ENCODE data around the gene OSBPL2.

The OSBPL2 gene

DNA sequence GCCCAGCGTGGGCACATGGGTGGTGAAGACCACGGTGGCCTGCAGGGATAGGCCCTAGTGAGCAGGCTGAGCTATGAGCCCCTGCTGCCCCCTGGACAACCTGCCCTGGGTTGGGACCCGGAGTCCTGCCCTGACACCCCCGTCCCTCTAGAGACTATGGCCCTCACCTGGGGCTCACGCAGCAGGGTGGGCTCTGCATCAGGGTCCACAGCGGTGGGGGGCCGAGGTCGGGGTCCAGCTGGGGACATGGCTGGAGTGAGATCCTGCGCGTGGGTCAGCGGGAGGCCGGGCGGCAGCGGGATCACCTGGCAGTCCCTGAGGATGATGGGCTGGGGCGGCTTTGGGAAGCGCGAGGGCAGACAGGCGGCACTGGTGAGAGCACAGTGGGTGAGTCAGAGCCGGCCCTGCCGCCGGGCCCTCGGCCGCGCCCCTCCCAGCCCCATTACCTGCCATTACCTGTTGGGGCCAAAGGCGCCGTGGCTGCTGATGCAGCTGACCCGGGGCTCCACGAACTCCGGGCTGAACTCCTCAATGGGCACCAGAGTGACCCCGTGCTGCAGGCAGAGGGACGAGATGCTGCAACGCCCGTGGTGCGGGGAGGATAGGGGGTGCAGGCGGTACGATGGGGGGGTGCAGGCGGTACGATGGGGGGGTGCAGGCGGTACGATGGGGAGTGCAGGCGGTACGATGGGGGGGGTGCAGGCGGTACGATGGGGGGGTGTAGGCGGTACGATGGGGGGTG, 92.4 kb downstream of the OSBPL2 start (continued):
- no peak for TF ChIP-seq ZNF677 (tag by site-specific recombination; IDR thresholded peaks at IDR 0.05)
- no peak for TF ChIP-seq ZNF121 (tag by site-specific recombination; IDR thresholded peaks at IDR 0.05)
- no peak for TF ChIP-seq MEIS1 (CRISPR knock-in tag; IDR thresholded peaks at IDR 0.05; ENCODE audit: borderline replicate concordance)

DNA sequence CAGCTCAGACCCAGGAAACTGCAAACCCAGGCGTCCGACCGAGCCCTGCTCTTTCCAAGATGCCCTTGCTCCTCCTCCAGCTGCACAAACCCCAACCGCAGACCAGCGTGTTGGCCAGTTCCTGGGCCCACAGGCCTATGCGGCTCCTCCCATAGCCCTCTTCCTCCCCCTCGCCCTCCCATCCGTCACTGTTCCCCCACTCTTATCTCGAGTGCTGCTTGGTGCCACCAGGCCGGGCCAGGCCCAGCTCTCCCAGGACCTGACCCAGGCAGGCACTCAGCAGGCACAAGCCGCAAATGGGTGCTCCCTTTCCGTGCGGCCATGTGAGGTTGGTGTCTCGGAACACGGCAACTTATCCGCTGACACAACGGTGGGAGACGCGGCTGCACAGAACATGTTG, 93.0 kb downstream of the OSBPL2 start:
- no peaks in the 10 kb centered on the region for H3K4me1 ChIP-seq (ENCODE audit: control insufficient read depth, insufficient read depth, low read length)
- CTCF ChIA-PET: interaction anchor here (1.5 kb wide), 1 partner anchor 51 kb away, joined by 5 read pairs; no protein-coding TSS in a partner anchor
- no peak overlapping the region for H3K4me3 ChIP-seq (ENCODE audit: low read depth, low read length)
- TF ChIP-seq OSR2 (tag by site-specific recombination; IDR thresholded peaks at IDR 0.05) (no peak), ZNF324 (tag by site-specific recombination; IDR thresholded peaks at IDR 0.05) (no peak), ZNF223 (tag by site-specific recombination; IDR thresholded peaks at IDR 0.05) (no peak), ZNF10 (tag by site-specific recombination; IDR thresholded peaks at IDR 0.05) (no peak), SCRT2 (tag by site-specific recombination; IDR thresholded peaks at IDR 0.05) (no peak), ZNF830 (tag by site-specific recombination; IDR thresholded peaks at IDR 0.05; ENCODE audit: low read depth) (no peak), ZNF391 (tag by site-specific recombination; IDR thresholded peaks at IDR 0.05; ENCODE audit: borderline replicate concordance, low read depth) (no peak), MYNN (tag by site-specific recombination; IDR thresholded peaks at IDR 0.05; ENCODE audit: borderline replicate concordance) (no peak)
- TF ChIP-seq, protein P1, sequence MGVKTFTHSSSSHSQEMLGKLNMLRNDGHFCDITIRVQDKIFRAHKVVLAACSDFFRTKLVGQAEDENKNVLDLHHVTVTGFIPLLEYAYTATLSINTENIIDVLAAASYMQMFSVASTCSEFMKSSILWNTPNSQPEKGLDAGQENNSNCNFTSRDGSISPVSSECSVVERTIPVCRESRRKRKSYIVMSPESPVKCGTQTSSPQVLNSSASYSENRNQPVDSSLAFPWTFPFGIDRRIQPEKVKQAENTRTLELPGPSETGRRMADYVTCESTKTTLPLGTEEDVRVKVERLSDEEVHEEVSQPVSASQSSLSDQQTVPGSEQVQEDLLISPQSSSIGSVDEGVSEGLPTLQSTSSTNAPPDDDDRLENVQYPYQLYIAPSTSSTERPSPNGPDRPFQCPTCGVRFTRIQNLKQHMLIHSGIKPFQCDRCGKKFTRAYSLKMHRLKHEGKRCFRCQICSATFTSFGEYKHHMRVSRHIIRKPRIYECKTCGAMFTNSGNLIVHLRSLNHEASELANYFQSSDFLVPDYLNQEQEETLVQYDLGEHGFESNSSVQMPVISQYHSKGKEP (tag by site-specific recombination; IDR thresholded peaks at IDR 0.05): no peak
- POLR2A ChIA-PET: interaction anchor here (0.7 kb wide), 1 partner anchor 13 kb away, joined by 4 read pairs; no protein-coding TSS in a partner anchor
- no peaks in the 10 kb centered on the region for H3K9me3 ChIP-seq (ENCODE audit: control insufficient read depth, insufficient read depth, low read depth, low read length)
- no peak overlapping the region for H3K27ac ChIP-seq (ENCODE audit: extremely low read depth, low read depth, low read length)
- peaks cover 0 to 84% of the 10 kb centered on the region in 2 experiments; a peak in 2 of 3 replicates for H3K36me3 ChIP-seq (ENCODE audit: control insufficient read depth in 2 of 2, insufficient read depth in 1 of 2, low read length in 2 of 2)

DNA sequence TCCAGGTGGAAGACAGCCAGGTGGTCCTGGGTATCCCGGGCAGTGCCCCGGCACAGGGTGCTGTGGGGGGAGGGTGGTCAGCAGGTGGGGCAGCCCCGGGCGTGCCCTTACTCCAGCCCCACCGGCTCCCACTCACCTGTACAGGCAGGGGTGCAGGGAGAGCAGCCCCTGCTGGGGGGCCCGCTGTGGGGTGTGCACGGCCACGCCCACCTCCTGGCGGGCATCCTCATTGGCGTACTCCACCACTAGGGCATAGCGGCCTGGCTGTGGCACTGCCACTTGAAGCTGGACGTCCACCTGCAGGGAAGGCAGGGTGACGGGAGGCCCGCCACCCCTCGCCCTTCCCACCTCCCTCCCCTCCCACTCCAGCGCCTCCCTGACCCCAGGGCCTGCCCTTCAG, 94.1 kb downstream of the OSBPL2 start:
- ChIA-PET CTCF (interaction anchor here (0.6 to 1.5 kb wide), 2 partner anchors 46 to 50 kb away, joined by 3 to 5 read pairs; no protein-coding TSS in a partner anchor), POLR2A (no interaction called here)
- Histone ChIP-seq H3K4me1 (ENCODE audit: control insufficient read depth, insufficient read depth, low read length) (no peaks in the 10 kb centered on the region), H3K27ac (ENCODE audit: extremely low read depth, low read depth, low read length) (no peak overlapping the region), H3K4me3 (ENCODE audit: low read depth, low read length) (no peak overlapping the region), H3K36me3 (ENCODE audit: control insufficient read depth in 2 of 2, insufficient read depth in 1 of 2, low read length in 2 of 2) (peaks cover 0 to 84% of the 10 kb centered on the region in 2 experiments; a peak in 2 of 3 replicates), H3K9me3 (ENCODE audit: control insufficient read depth, insufficient read depth, low read depth, low read length) (no peaks in the 10 kb centered on the region)
- TF ChIP-seq KLF9 (tag by site-specific recombination; IDR thresholded peaks at IDR 0.05; ENCODE audit: low read depth) (peak; percentile 61; the same call in 1 of the 2 replicates), ZNF548 (tag by site-specific recombination; IDR thresholded peaks at IDR 0.05) (no peak)

DNA sequence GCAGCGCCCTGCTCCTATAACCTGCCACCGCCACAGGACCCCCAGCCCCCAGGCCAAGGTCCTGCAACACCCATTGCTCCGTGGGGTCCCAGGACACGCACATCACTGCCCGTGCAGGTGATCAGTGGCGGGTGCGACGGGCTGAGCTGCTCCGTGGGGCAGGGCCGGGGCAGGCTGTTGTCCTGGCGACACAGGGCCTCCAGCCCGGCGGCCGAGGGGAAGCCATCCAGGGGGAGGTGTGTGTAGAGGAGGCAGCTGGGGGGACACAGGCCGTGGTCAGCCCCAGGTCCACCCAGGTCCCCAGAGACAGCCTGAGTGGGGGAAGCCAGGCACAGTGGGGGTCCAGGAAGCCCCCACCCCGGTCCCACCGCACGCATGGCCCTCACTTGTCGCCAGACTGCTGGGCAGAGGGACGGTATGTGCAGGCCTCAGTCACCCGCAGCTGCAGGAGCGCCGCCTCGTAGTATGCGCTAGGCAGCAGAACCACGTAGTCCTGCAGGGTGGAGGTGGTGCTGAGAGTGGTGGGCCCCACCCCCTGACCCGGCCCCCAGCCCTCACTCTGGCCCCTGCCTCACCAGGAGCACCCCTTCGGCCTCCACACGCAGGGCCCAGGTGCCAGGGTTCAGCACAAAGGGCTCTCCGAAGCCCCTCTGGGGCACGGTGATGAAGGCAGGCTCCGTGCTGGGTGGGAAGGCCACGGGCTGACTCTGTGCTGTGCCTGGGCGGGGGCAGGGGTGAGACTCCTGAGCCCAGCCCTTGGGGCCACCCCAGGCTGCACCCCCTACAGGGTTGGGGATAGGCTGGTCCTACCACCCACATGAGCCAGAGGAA, 94.9 kb downstream of the OSBPL2 start:
- ChIA-PET POLR2A (no interaction called here), CTCF (interaction anchor here (1.5 kb wide), 1 partner anchor 49 kb away, joined by 5 read pairs; no protein-coding TSS in a partner anchor)
- Histone ChIP-seq H3K36me3 (ENCODE audit: control insufficient read depth in 2 of 2, insufficient read depth in 1 of 2, low read length in 2 of 2) (peaks cover 0 to 84% of the 10 kb centered on the region in 2 experiments; a peak in 2 of 3 replicates), H3K4me3 (ENCODE audit: low read depth, low read length) (no peak overlapping the region), H3K9me3 (ENCODE audit: control insufficient read depth, insufficient read depth, low read depth, low read length) (no peaks in the 10 kb centered on the region), H3K27ac (ENCODE audit: extremely low read depth, low read depth, low read length) (no peak overlapping the region), H3K4me1 (ENCODE audit: control insufficient read depth, insufficient read depth, low read length) (no peaks in the 10 kb centered on the region)
- TF ChIP-seq GLIS1 (tag by site-specific recombination; IDR thresholded peaks at IDR 0.05): peak; percentile 23; the same call in 1 of the 2 replicates
- TF ChIP-seq ZBTB7A (tag by site-specific recombination; IDR thresholded peaks at IDR 0.05; ENCODE audit: low read depth): no peak
- TF ChIP-seq ZFP69B (tag by site-specific recombination; IDR thresholded peaks at IDR 0.05): 0 out of 2 replicates have a peak, but pooled peaks have one; percentile 39
- TF ChIP-seq, protein P2, sequence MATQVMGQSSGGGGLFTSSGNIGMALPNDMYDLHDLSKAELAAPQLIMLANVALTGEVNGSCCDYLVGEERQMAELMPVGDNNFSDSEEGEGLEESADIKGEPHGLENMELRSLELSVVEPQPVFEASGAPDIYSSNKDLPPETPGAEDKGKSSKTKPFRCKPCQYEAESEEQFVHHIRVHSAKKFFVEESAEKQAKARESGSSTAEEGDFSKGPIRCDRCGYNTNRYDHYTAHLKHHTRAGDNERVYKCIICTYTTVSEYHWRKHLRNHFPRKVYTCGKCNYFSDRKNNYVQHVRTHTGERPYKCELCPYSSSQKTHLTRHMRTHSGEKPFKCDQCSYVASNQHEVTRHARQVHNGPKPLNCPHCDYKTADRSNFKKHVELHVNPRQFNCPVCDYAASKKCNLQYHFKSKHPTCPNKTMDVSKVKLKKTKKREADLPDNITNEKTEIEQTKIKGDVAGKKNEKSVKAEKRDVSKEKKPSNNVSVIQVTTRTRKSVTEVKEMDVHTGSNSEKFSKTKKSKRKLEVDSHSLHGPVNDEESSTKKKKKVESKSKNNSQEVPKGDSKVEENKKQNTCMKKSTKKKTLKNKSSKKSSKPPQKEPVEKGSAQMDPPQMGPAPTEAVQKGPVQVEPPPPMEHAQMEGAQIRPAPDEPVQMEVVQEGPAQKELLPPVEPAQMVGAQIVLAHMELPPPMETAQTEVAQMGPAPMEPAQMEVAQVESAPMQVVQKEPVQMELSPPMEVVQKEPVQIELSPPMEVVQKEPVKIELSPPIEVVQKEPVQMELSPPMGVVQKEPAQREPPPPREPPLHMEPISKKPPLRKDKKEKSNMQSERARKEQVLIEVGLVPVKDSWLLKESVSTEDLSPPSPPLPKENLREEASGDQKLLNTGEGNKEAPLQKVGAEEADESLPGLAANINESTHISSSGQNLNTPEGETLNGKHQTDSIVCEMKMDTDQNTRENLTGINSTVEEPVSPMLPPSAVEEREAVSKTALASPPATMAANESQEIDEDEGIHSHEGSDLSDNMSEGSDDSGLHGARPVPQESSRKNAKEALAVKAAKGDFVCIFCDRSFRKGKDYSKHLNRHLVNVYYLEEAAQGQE (tag by site-specific recombination; IDR thresholded peaks at IDR 0.05): no peak
- no peak for TF ChIP-seq HOXC10 (CRISPR knock-in tag; IDR thresholded peaks at IDR 0.05)
- no peak for TF ChIP-seq ZNF548 (tag by site-specific recombination; IDR thresholded peaks at IDR 0.05)

Measured in HEK293 (cell line).